ENCODE measurements around the gene ATP1A1. TPM values are rescaled to one million over a fixed set of nuclear protein-coding genes. Genes with fewer than 3 reads are reported as not detected.

The ATP1A1 gene
- total and polyA plus RNA-seq, 9 of the 15 experiments (the other 6 are each of a cell fraction or from before 2014, with no cell fraction given): 99.3 to 513 (median 234) TPM

DNA sequence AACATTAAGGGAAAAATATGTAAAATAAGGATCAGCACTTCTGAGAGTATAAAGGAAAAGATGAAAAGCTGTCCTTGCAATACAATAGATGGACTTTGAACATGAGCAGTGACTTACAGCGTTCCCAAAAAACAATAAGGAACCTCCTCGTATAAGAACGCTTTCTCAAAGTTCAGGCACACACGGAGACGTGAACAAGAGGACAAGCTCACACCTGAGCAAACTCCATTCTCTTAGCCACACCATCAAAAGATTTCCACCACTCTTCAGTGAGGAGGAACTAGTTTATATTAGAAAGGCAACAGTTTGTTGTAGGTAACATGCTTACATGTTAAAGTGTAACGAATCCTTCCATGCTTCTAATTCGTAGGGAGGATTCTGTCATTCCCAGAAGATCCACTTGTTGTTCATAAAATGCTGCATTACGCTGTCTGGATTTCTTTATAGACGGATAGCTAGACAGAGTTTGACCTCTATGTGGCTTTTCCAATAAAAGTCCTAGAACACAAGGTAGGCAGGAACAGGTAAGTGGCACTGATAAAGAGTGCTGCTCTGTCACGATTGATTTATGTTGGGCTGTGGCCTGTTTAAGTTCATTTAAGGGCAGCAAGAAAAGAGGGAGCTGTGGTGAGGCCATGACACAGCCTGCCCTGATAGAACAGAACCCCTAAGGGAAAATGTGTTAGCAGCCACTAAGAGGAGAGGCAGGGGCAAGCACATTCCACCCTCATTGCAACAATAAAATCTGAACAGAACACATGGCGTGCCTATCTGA is 37.0 kb upstream of the ATP1A1 start:
- BruUV-seq (replicated peaks): no TSS peak
- Histone ChIP-seq H3K27ac (ENCODE audit: extremely low read depth, low read depth, low read length) (no peak overlapping the region), H3K27me3 (ENCODE audit: control insufficient read depth in 2 of 2, insufficient read depth in 2 of 2, low read length in 2 of 2) (peaks cover 5 to 15% of the 10 kb centered on the region in 2 experiments; a peak in 2 of 5 replicates), H3K9me1 (ENCODE audit: control insufficient read depth, insufficient read depth, low read length) (no peaks in the 10 kb centered on the region), H3K4me2 (ENCODE audit: insufficient read depth, low read length) (no peak overlapping the region), H3K4me1 (replicated peaks in 1 of 2; ENCODE audit: control insufficient read depth in 2 of 2, insufficient read depth in 2 of 2, low read length in 2 of 2) (peaks cover 0 to 3% of the 10 kb centered on the region in 2 experiments; a peak in 1 of 5 replicates), H3K4me3 (no peak overlapping the region), H3K36me3 (ENCODE audit: control insufficient read depth, insufficient read depth, low read length) (no peaks in the 10 kb centered on the region), H3K9ac (ENCODE audit: insufficient read depth in 1 of 2, low read depth in 2 of 2, low read length in 2 of 2) (no peak overlapping the region), H3K79me2 (ENCODE audit: control insufficient read depth, insufficient read depth, low read length) (no peaks in the 10 kb centered on the region), H4K20me1 (replicated peaks; ENCODE audit: control insufficient read depth, insufficient read depth, low read length) (no peaks in the 10 kb centered on the region), H3K9me3 (replicated peaks; ENCODE audit: control insufficient read depth, insufficient read depth, low read depth, low read length) (no peaks in the 10 kb centered on the region), H2AFZ (ENCODE audit: low read depth, low read length) (peak overlapping the region; percentile 56; the same call in 1 of the 2 replicates)
- CTCF ChIA-PET (ENCODE audit: low intra/inter-chr PET ratio): interaction anchor here (0.7 kb wide), 1 partner anchor 8 kb away, joined by 3 read pairs; no protein-coding TSS in a partner anchor
- POLR2A ChIA-PET: interaction anchor here (0.9 to 1.5 kb wide), 4 partner anchors 13 to 472 kb away, joined by 3 to 6 read pairs (median 4); no protein-coding TSS in a partner anchor
- intact Hi-C loops (cut with micrococcal nuclease): no loop called here
- ATAC-seq (peak; percentile 70), DNase-seq (ENCODE audit: extremely low read depth in 1 of 4, low spot score in 3 of 4) (peak in 2 of 4 experiments; percentile 22 to 32), FAIRE-seq (no peak)
- 33% methylated on average over 11 of the region's 11 CpGs for WGBS (ENCODE audit: insufficient coverage, low coverage, missing lambda C conversion rate)
- in situ Hi-C loops (cut with MboI): no loop called here
- TF ChIP-seq NFYB (IDR thresholded peaks at IDR 0.05; ENCODE audit: extremely low read depth, insufficient read length): no peak
- TF ChIP-seq CREM (IDR thresholded peaks at IDR 0.05; ENCODE audit: low read depth): no peak
- TF ChIP-seq, protein P1, sequence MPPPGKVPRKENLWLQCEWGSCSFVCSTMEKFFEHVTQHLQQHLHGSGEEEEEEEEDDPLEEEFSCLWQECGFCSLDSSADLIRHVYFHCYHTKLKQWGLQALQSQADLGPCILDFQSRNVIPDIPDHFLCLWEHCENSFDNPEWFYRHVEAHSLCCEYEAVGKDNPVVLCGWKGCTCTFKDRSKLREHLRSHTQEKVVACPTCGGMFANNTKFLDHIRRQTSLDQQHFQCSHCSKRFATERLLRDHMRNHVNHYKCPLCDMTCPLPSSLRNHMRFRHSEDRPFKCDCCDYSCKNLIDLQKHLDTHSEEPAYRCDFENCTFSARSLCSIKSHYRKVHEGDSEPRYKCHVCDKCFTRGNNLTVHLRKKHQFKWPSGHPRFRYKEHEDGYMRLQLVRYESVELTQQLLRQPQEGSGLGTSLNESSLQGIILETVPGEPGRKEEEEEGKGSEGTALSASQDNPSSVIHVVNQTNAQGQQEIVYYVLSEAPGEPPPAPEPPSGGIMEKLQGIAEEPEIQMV (tag; conservative IDR thresholded peaks at IDR 0.05; ENCODE audit: low read depth): 0 out of 2 replicates have a peak, but pooled peaks have one; percentile 36
- TF ChIP-seq SAFB (IDR thresholded peaks at IDR 0.05; ENCODE audit: borderline replicate concordance, low read depth, low read length): no peak
- 0 out of 2 replicates have a peak, but pooled peaks have one; percentile 13 for TF ChIP-seq ZNF316 (IDR thresholded peaks at IDR 0.05)
- TF ChIP-seq, protein P2, sequence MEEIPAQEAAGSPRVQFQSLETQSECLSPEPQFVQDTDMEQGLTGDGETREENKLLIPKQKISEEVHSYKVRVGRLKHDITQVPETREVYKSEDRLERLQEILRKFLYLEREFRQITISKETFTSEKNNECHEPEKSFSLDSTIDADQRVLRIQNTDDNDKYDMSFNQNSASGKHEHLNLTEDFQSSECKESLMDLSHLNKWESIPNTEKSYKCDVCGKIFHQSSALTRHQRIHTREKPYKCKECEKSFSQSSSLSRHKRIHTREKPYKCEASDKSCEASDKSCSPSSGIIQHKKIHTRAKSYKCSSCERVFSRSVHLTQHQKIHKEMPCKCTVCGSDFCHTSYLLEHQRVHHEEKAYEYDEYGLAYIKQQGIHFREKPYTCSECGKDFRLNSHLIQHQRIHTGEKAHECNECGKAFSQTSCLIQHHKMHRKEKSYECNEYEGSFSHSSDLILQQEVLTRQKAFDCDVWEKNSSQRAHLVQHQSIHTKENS (CRISPR knock-in tag; IDR thresholded peaks at IDR 0.05): no peak
- no peak for TF ChIP-seq HDAC2 (IDR thresholded peaks at IDR 0.05)
- TF ChIP-seq FIP1L1 (IDR thresholded peaks at IDR 0.05; ENCODE audit: low read depth, low read length, poor library complexity, severe bottlenecking): no peak
- no peak for TF ChIP-seq SOX6 (IDR thresholded peaks at IDR 0.05)
- no peak for TF ChIP-seq NBN (IDR thresholded peaks at IDR 0.05; ENCODE audit: low read depth)
- no peak for TF ChIP-seq CCAR2 (IDR thresholded peaks at IDR 0.05; ENCODE audit: low read depth, low read length)
- TF ChIP-seq PTBP1 (IDR thresholded peaks at IDR 0.05; ENCODE audit: low read depth, low read length): no peak
- peak; percentile 37; the same call in 1 of the 2 replicates for TF ChIP-seq CTBP1 (IDR thresholded peaks at IDR 0.05; ENCODE audit: borderline replicate concordance)
- TF ChIP-seq ZNF197 (CRISPR knock-in tag; IDR thresholded peaks at IDR 0.05; ENCODE audit: low read depth): no peak
- no peak for TF ChIP-seq JUNB (CRISPR knock-in tag; conservative IDR thresholded peaks at IDR 0.05)
- TF ChIP-seq SETDB1 (IDR thresholded peaks at IDR 0.05; ENCODE audit: low read length): no peak
- no peak for TF ChIP-seq POLR3G (IDR thresholded peaks at IDR 0.05; ENCODE audit: extremely low read depth, insufficient read length, insufficient replicate concordance)
- TF ChIP-seq, protein P3, sequence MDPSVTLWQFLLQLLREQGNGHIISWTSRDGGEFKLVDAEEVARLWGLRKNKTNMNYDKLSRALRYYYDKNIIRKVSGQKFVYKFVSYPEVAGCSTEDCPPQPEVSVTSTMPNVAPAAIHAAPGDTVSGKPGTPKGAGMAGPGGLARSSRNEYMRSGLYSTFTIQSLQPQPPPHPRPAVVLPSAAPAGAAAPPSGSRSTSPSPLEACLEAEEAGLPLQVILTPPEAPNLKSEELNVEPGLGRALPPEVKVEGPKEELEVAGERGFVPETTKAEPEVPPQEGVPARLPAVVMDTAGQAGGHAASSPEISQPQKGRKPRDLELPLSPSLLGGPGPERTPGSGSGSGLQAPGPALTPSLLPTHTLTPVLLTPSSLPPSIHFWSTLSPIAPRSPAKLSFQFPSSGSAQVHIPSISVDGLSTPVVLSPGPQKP (CRISPR knock-in tag; IDR thresholded peaks at IDR 0.05): no peak
- no peak for TF ChIP-seq JUND (IDR thresholded peaks at IDR 0.05; ENCODE audit: borderline replicate concordance, low read depth, low read length)
- peak; percentile 38; the same call in 1 of the 3 replicates for TF ChIP-seq JUND (tag; IDR thresholded peaks at IDR 0.05; ENCODE audit: borderline replicate concordance, low read depth, low read length)
